GM12878 (cell line): ENCODE measurements around the gene ZNF544. TPM values are rescaled to one million over a fixed set of nuclear protein-coding genes. Genes with fewer than 3 reads are reported as not detected.

ENCODE experiments used
- CHD2 ChIP-seq: IDR thresholded peaks from 2 replicates; pipeline ENCODE4 v1.6.1; 2011; ENCODE audit warnings: low read depth, low read length, improper control_type of control experiment, borderline replicate concordance
- CUX1 ChIP-seq: IDR thresholded peaks from 2 replicates; pipeline ENCODE4 v1.6.1; 2012; ENCODE audit warnings: improper control_type of control experiment, low read depth, low read length; ENCODE audit not compliant: insufficient replicate concordance
- HDAC2 ChIP-seq: fragments of 200-600 bp; sonication (generic); IDR thresholded peaks from 2 replicates; pipeline ENCODE4 v1.6.1; 2017
- HDAC6 ChIP-seq: fragments of 200-600 bp; sonication (generic); IDR thresholded peaks from one replicate; pipeline ENCODE4 v1.8.0; 2017; ENCODE audit warnings: antibody characterized with exemption; ENCODE audit not compliant: unreplicated experiment
- KLF5 ChIP-seq: fragments of 450-650 bp; IDR thresholded peaks from 2 replicates; pipeline ENCODE4 v1.6.1; 2014; ENCODE audit warnings: mild to moderate bottlenecking; ENCODE audit not compliant: partially characterized antibody
- MYC ChIP-seq: IDR thresholded peaks from 2 replicates; pipeline ENCODE4 v1.6.1; 2011; ENCODE audit warnings: mild to moderate bottlenecking, low read length, moderate library complexity, inconsistent platforms; ENCODE audit not compliant: insufficient read depth, insufficient replicate concordance, insufficient read length, severe bottlenecking
- PAX8 ChIP-seq: fragments of 450-650 bp; IDR thresholded peaks from 2 replicates; pipeline ENCODE4 v1.6.1; 2017; ENCODE audit warnings: mild to moderate bottlenecking, moderate library complexity
- PML ChIP-seq: IDR thresholded peaks from 2 replicates; pipeline ENCODE4 v1.6.1; 2012; ENCODE audit warnings: low read length, inconsistent platforms
- POLR2AphosphoS5 ChIP-seq: IDR thresholded peaks from 2 replicates; pipeline ENCODE4 v1.6.1; 2011; ENCODE audit warnings: mild to moderate bottlenecking, low read length, inconsistent platforms
- RELA ChIP-seq: fragments of 450-650 bp; IDR thresholded peaks from 2 replicates; pipeline ENCODE4 v1.8.0; 2014; ENCODE audit warnings: borderline replicate concordance; ENCODE audit not compliant: partially characterized antibody
- SKIL ChIP-seq: fragments of 450-650 bp; IDR thresholded peaks from 2 replicates; pipeline ENCODE4 v1.6.1; 2017; ENCODE audit warnings: mild to moderate bottlenecking, low read depth, inconsistent platforms; ENCODE audit not compliant: poor library complexity, severe bottlenecking
- SRF ChIP-seq, 2 experiments: IDR thresholded peaks; 2 replicates each; pipeline ENCODE4 v1.6.1; 2011; ENCODE audit warnings: low read depth in 2 of 2, low read length in 2 of 2, mild to moderate bottlenecking in 1 of 2, moderate library complexity in 1 of 2
- STAT3 ChIP-seq: IDR thresholded peaks from 2 replicates; pipeline ENCODE4 v1.6.1; 2011; ENCODE audit warnings: low read depth, low read length, improper control_type of control experiment
- TCF3 ChIP-seq: IDR thresholded peaks from 2 replicates; pipeline ENCODE4 v1.6.1; 2012; ENCODE audit warnings: low read depth, mild to moderate bottlenecking, low read length, borderline replicate concordance; ENCODE audit not compliant: insufficient read depth
- USF2 ChIP-seq: IDR thresholded peaks from 2 replicates; pipeline ENCODE4 v1.6.1; 2011; ENCODE audit warnings: low read depth, low read length, improper control_type of control experiment, borderline replicate concordance
- ZNF217 ChIP-seq: fragments of 450-650 bp; IDR thresholded peaks from 2 replicates; pipeline ENCODE4 v1.6.1; 2017; ENCODE audit warnings: antibody characterized with exemption, mild to moderate bottlenecking
- ZNF622 ChIP-seq: fragments of 450-650 bp; IDR thresholded peaks from 2 replicates; pipeline ENCODE4 v1.6.1; 2017; ENCODE audit warnings: mild to moderate bottlenecking, inconsistent platforms
- ZNF687 ChIP-seq: fragments of 450-650 bp; IDR thresholded peaks from 2 replicates; pipeline ENCODE4 v1.6.1; 2017; ENCODE audit warnings: mild to moderate bottlenecking, moderate library complexity
- polyA plus RNA-seq, 11 experiments: library from polyadenylated mRNA; depleted of rRNA in 4 of 11; unstranded in 6 of 11; stranded (reverse) in 5 of 11; fragments of >200 nt; fragmentation: Nextera tagmentation in 4 of 11; fragmentation: Illumina TruSeq in 1 of 11; extraction: Ambion mirVana in 4 of 11; extraction: Trizol in 1 of 11; gene quantifications; 1 replicate in 1 of 11; 2 replicates in 10 of 11; pipeline versions ENCODE4 v1.2.1 to v1.2.3, GENCODE V29; 2011 to 2016; ENCODE audit warnings: inconsistent platforms in 2 of 11, missing spikeins in 2 of 11, low read depth in 1 of 11
- total RNA-seq, 4 experiments: library from RNA; depleted of rRNA in 3 of 4; stranded (reverse); fragments of >200 nt in 3 of 4; fragmentation: Illumina TruSeq in 1 of 4; extraction: Trizol in 1 of 4; gene quantifications; 2 replicates each; pipeline versions ENCODE4 v1.2.1 to v1.2.3, GENCODE V29; 2013 to 2021

The ZNF544 gene
- total and polyA plus RNA-seq, 10 of the 15 experiments (the other 5 are each of a cell fraction or from before 2014, with no cell fraction given), result 27.3 to 70.1 (median 42.6) TPM

- TF ChIP-seq SKIL, result peak; percentile 35
- no peak for TF ChIP-seq SRF (IDR thresholded peaks at IDR 0.05; ENCODE audit: low read depth in 2 of 2, low read length in 2 of 2)
- TF ChIP-seq HDAC2, result no peak
- TF ChIP-seq RELA, result no peak
- TF ChIP-seq USF2, result no peak
- TF ChIP-seq PML, result peak; percentile 38; the same call in 1 of the 2 replicates
- TF ChIP-seq HDAC6, result no peak
- TF ChIP-seq CHD2, result no peak
- no peak for TF ChIP-seq MYC
- no peak for TF ChIP-seq ZNF687
- TF ChIP-seq TCF3, result no peak
- no peak for TF ChIP-seq PAX8
- no peak for TF ChIP-seq CUX1
- TF ChIP-seq STAT3, result no peak
- TF ChIP-seq ZNF217, result no peak
- TF ChIP-seq POLR2AphosphoS5, result no peak
- no peak for TF ChIP-seq ZNF622
- peak; percentile 97 for TF ChIP-seq KLF5
Observed at GRCh38 chr19:58196901-58197616, 31.7 kb upstream of the ZNF544 start (continued).
